NCI-H82 (cell line): ENCODE measurements around the gene UBE2N.
"Not testable (repeated sequence)": the region's sequence is repeated elsewhere in the genome, so short reads cannot be mapped to it uniquely, and the experiment has no call there.

Experiments
- DNase-seq: peaks from one replicate; lab custom pipeline; 2025; lab: John Stamatoyannopoulos, UW

The UBE2N gene

DNA sequence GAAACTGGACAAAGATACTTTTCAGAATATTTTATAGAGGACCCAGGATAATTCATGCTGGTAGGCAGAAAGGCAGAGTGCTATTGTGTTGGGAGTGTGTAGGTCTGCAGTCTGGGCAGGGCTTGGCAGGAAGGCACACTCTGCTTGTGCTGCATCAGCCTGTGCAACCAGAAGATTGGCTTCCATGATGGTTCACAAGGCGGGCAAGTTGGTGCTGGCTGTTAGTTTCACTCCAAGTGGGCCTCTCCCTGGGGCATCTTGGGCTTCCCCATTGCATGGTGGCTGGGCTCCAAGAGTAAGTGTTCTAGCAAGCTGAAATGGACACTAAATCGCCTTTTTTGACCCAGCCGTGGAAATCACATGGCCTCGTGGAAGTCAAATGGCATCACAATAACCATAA is 1.8 kb upstream of the UBE2N start:
- no peak for DNase-seq

DNA sequence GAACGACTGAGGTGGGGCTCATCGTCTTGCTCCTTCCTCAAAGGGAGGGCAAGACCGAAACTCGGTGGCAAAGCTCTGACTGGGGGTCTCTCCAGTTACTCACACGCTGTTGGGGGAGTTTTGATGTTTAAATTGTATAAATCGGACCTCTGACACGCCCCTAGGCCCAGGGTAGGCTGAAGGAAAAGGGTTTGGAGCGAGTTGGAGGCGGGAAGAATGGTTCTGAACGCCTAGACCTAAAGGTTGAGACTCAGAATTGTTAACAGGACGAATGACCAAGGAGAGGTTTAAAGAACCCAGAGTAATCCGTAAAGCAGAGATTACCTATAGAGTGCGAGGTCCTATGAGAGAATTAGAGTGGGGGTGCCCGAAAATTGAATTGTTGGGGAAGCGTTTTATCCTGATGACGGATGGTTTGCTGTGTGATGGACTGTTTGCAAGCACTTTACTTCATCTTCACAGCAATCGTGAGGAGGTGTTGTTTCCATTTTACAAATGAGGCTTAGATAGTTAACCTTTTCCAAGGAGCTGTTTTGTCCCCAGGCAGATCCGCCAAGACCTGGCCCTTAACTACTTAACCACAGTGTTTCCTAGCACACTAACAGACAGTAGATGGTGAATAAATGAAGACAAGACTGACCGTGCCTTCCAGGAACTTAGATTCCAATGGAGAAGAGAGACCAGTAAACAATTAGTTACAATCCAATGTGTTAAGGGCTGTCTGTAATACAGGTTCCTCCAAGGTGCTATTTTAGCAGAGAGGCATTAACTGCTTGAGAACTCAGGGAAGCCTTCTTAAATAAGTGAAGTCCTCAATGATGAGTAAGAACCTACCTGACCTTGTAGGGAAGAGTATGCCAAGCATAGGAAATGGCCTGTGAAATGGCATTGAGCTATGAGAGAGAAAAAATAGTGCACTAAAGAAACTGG is 929 bp upstream of the UBE2N start:
- peak; percentile 82 for DNase-seq

DNA sequence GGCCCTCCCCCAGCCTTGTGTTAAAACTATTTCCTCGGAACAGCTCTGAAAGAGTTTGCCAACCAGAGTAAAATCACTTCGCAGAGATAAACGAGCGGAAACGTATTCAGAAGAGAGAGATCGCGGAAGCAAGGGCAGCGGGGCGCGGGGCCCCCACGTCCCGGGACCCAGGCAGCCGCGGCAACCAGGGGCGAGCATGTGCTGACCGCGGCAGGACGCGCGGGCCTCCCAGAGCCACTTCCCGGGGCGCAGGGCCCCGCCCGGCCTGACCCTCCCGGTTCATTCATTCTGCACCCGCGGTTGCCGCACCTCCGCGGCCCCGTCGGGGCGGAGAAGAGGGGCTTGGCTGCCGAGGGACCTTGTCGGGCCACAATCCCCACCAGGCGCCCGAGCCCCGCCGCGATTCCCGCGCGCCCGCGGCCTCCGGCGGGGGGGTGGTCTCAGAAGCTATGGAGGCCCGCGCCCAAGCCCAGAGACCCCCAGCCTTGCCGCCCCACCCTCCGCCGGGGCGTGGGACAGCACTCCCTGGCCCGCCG is 598 bp downstream of the UBE2N start:
- peak; percentile 36 for DNase-seq

DNA sequence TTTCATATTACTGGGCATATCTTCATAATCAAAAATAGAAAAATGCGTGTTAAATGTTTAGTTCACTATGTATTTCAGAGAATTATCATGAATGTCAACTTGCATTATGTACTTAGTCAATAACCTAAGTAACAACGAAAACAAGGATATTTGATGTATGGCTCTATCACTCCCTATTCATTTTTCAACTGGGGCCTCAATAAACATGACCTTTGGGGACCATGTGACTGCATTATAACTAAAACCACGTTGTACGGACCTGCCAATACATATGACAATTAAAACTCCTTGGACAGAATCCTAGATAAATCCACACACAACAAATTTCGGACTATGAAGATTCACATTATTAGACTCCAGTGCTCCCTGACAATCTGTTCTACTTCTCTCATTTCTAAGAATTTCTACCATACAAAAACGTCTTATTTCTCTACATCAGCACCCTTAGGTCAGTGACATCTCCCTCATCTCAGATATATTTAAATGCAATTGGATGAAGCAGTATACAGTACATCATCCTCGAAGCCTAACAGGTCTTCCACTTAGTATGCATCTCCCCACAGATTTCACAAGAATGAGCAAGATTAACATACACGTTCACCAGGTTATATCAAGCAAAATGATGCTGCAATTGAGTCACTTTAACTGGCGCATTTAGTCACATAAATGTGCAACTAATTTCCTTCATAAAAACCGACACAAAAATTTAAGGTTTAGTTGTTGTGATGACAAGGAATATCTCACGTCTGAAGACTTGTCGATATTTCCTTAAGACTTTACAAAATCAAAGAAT is 1.5 kb downstream of the UBE2N start:
- DNase-seq: peak; percentile 12

DNA sequence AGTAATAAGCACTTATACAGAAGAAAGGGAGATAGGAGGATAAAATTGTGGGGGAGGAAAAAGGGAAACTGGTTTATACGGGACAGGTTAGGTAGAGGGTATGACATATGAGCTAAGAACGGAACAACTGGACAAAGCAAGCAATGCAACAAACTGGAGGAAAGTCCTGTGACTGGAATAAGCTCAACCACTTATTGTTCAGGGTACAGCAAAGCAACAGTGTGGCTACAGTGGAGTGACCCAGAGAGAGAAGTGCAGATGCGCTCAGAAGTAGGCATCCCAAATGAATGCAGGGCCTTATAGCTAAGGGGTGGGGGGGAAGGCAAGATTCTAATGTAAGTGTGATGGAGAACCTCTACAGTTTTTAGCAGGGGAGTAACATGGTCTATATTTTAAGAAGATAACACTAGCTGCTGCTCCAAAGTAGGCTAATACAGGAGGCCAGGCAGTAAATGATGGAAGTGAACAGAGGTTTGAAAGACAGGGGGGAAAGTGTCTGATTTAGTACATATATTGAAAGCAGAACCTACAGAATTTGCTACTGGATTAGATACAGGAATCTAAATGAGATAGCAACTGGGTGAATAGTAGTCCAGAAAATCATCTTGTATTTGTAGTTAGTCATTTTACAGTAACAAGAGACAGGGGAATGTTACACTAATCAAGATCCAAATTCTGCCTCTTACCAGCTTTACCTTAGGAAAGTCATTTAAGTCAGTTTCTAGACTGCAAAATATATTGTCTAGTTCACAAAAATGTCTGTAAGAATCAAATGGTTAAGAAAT is 3.3 kb downstream of the UBE2N start:
- no peak for DNase-seq

DNA sequence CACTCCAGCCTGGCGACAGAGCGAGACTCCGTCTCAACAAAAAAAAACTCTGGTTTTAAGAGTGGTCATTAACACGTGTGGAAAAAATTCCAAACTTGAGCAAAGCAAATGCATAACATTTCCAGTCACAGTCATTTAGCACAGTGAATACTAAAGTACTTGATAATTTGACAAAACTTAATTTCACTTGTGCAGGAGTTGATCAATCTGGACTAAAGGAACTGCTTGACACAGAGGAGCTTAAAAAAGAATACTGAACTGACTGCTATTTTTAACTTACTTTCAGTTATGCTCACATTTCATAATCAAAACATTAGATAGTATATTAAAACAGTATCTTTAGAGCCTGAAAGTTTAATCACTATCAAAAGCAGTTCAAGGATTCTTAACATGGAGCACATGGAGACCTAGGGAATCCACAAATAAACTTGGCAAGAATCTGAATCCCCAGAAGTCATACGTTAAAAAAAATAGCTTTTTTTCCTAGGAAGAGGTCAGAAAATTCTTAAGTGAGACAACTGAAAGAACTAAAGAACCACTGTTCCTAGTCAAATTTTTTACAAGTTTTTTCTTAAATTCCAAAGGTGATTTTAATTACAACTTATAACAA is 7.4 kb downstream of the UBE2N start:
- no peak for DNase-seq

DNA sequence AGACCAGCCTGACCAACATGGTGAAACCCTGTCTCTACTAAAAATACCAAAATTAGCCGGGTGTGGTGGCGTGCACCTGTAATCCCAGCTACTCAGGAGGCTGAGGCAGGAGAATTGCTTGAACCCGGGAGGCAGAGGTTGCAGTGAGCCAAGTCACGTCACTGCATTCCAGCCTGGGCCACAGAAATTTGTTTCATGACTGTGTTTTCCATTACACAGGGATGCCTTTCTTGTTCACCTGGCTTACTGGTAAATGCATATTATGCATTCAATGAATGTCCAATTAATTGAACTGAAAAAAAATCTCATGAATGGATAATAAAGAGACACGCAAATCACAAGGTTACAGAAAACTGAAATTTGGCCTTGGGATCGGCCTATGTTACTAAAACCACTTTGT is 9.7 kb downstream of the UBE2N start:
- DNase-seq: not testable (repeated sequence)

DNA sequence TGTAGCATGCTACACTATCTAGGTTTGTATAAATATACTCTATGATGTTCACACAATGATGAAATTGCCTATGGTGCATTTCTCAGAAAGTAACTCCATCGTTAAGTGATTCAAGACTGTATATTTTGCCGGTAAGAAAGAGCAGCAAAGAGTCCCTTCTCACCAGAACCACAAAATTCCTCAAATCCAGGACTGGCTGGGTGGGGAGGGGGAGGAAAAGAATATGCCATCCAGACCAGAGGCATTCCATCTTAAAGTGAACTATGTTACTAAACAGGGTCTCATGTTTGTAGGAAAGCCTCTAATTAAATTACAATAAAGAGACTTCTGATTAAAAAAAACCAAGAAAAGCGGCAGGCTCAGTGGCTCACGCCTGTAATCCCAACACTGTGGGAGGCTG is 11.5 kb downstream of the UBE2N start:
- DNase-seq: no peak

DNA sequence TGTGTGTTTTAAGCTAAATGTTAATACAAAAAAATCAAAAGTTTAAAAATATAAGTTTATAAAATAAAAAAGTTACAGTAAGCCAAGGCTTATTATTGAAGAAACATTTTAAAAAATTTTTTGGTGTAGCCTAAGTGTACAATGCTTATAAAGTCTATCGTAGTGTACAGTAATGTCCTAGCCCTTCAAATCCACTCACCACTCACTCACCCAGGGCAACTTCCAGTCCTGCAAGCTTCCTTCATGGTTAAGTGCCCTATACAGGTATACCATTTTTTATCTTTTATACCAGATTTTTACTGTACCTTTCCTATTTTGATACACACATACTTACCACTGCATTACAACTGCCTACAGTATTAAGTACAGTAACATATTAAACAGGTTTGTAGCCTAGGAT is 11.9 kb downstream of the UBE2N start:
- no peak for DNase-seq

DNA sequence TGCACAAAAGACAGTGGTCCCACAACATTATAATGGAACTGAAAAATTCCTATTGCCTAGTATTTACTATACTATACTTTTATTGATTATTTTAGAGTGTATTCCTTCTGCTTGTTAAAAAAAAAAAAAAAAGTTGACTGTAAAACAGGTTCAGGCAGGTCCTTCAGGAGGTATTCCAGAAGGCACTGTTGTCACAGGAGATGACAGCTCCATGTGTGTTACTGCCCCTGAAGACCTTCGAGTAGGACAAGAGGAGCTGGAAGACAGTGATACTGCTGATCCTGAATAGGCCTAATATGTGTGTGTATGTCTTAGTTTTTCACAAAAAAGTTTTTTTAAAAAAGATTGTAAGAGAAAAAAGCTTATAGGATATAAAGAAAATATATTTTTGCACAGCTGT is 12.3 kb downstream of the UBE2N start:
- DNase-seq: no peak

DNA sequence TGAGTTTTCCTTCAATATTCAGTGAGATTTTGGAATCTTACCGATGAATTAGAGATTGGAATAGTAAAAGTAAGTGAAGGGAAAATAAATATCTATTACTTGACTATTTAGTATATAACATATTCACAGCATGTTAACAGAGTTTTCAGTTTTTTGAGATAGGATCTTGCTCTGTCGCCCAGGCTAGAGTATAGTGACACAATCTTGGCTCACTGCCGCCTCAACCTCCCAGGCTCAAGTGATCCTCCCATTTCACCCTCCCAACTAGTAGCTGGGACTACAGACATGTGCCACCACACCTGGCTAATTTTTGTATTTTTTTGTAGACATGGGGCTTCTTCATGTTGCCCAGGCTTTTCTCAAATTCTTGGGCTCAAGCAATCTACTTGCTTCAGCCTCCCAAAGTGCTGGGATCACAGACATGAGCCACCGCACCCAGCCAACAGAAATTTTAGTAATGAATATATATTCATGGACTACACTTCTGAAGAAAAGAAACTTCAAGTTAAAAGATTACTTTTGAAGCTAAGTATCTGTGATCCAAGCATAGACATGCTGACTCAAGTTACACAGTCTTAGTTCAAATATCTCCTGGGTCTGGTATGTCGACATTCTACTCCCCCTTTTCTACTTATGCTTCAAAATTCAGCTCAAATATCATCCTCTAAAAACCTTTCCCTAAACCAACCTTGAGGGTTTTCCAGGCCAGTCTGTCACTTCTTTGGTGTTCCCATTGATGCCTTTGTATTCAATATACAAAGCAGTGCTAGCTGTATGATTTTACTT is 13.8 kb downstream of the UBE2N start:
- DNase-seq: no peak

DNA sequence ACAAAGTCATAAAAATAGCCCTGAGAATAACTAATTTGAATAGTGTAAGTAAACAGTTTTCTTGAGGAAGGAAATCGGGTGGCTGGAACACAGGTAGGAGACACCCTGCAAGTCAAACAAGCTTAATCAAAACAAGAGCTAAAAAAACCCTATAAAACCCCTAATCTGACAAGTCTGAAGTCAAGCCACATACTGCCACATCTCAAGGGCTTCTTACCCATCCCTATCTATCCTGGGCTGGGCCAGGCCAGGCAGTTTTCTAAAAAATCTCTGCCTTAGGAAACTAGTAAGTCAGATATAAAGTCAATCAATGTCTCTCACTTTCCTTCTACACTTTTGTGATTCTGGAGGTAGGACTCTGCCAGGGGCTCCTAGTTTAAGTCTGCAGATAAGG is 15.3 kb downstream of the UBE2N start:
- DNase-seq: no peak

DNA sequence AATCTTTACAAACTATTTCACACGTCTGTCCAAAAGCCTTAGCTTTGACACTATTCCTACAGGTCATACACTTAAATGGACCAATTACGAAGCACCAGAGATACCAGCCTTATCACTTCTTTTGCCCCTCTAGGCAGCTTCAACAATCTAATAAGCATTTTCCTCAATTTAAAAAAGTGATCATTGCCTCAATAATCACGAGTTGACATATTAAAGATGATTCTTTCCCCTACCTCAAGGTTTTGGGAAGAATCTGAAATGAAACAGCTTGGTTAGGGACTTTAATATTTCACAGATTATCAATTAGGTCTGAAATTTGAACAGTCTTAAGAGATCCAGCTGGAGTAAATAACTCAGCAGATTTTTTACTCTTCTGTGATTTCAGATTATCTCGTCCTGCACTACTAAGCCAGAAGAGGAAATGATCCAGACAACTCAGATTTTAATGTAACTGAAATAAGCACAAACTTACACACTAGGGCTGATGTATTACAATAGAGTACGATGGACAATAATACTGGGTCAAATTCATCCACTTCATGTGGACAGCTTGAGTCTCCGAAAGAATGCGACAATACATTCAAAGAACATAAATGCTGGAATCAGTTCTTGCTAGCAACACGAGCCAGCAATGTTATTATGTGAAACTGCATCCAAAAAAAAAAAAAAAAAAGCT is 15.9 kb downstream of the UBE2N start:
- peak; percentile 18 for DNase-seq

DNA sequence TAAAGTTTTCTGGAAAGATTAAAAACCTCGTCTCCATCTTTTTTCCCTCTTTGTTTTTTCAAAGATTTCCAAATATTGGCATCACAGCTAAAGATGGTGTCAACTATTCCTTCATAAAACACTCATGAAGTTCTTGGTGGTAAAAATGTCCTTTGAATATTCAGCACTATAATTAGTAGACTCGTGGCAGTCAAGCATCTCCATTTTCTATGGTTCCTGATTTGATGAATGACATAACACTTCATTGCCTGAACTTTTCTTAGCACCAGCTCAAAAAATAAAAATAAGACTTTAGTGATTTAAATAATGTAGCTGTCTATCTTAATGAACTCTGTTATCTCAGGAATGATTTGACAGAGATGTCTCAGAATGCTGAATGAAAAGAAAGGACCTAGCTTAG is 19.7 kb downstream of the UBE2N start:
- no peak for DNase-seq

DNA sequence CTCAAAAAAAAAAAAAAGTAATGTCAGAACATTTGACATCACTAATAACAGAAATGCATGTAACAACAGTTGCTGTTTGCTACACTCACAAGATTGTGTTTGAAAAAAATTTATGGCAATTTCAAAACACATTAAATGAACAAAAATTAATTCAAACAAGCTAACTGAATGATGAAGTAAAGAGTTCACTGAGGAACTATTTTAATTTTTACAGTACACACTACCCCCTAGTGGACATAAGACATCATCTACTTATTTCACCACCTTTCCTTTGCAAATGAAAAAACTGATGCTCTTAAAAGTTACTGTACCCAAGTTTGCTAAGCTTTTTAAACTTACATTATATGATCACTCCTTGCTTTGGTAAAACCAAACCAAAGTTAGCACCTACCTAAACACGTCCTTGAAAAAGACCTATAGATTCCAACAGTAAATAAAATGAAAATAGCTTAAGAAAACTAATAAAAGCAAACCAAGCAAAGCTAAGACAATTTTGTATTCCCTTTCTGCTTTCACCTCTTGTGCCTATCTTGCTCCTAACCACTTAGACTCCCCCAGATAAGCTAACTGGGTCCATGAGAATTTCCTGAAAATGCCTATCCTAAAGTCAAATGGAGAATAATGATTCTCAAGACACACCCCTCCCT is 22.2 kb downstream of the UBE2N start:
- DNase-seq: peak; percentile 75

DNA sequence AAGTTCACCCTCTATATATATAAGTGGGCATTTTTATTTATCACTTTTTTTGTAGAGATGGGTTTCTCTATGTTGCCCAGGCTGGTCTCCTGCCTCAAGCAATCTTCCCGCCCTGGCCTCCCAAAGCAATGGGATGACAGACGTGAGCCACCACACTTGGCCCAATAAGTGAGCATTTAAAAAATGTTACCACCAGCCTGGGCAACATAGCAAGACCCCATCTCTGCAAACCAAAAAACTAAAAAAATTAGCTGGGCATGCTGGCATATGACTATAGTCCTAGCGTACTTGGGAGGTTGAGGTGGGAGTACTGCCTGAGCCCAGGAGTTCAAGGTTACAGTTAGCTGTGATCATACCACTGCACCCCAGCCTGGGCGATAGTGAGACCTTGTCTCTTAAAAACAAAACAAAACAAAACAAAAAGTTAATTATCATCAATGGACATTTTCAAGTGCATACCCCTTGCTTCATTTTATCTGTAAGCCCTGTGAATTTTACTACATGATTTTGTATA is 23.7 kb downstream of the UBE2N start:
- DNase-seq: no peak

DNA sequence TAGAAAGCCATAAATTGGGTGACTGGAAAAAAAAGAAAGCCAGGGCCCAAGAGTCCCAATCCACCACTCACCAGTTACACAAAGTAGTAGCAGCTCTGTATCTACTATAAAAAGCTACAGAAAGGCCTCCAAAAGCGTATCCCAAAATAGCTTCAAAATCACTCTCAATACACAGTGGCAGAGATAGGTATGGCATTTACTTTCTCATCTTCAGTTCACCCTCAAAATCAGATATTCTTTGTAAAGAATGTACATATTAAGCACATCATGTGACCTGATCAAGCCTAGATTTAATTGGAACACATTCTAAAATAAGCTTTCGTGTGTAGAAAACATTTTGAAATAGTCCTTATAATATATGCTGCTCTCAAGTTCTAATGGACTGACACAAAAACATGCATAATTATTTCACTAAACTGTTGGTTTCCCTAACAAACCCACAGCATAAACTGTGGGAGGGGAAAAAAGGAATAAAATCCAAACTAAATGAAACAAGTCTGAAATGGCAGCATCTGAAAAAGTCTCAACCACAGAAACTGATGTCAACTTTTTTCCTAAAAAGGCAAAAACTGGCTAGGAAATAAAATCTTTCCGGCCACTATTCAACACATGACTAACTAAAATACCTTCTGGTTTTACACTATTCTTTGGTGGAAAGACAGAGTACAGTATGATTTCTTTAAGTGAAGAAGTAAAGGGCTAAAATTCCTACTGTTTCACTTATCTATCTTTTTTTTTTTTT is 25.9 kb downstream of the UBE2N start:
- no peak for DNase-seq

DNA sequence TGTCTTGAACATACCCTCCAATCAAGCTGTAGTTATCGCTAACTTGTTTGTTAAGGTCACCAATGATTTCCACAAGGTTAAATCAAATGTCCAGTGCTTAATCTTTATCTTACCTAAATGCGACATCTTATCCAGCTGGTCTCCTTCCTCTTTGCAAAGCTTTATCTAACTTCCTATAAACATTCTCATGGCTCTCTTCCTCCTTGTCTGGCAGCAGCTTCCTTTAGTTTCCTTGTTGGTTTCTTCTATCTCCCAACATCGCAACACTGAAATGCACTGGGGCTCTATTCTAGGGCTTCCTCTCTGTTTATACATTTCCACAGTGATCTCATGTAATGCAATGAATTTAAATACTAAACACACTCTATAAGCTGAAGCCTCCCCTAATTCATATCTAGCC is 28.7 kb downstream of the UBE2N start:
- no peak for DNase-seq

DNA sequence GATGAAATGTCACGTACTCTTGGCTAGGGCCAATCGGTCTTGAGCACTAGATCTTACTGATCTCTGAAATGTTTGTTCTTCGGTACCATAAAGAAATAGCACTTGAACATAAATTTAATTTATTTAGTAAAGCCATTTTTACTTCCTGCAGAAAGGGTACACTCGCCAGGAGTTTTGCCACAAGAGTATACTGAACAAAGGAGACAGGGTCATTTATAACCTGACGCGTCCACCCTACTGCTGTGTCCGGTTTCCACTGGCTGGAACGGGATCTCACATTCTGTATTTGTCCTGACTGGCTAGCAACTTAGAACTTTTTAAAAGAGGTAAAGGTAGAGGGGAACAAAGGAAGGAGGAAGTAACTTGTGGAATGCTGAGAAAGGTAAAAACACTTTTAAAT is 29.4 kb downstream of the UBE2N start:
- DNase-seq: not testable (repeated sequence)
